HG03378 (cell line): Measurements from ENCODE around the gene HOXC11.

Source experiments
- ATAC-seq: cut with Tn5 transposase; IDR thresholded peaks from one replicate; pipeline ENCODE4 v1.9.1; 2021; ENCODE audit warnings: mild to moderate bottlenecking, moderate library complexity; ENCODE audit not compliant: unreplicated experiment

Gene HOXC11

DNA sequence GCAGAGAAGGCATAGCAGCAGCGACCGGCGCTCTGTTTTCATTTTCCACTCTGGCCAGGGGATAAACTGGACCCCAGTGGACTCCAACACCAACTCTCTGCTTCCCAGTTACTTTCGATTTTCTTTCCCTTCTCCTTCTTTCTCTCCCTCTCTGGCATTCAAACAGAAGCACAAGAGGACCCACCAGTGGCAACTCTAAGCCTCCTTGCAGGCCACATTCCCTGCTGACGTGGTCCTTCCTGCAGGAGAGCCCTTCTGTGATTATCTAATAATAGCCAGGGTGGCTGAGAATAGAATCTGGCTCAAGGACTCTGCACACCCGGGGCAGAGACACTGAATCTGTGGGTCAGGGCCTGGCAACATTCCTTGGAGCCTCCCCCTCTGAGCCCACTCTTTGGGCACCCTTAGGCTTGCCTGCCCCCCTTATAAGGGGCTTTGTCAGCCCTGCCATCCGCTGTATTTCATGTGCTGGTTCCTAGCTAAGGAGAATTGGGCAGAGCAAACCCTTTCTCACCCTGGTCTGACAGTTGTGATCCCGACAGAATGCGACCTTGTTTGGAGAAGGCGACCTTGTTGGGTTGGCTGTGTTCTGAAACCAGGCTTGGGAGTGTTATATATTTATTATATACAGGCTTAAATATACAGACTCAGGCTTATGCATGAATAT is 47.1 kb downstream of the HOXC11 start:
- no peak for ATAC-seq

DNA sequence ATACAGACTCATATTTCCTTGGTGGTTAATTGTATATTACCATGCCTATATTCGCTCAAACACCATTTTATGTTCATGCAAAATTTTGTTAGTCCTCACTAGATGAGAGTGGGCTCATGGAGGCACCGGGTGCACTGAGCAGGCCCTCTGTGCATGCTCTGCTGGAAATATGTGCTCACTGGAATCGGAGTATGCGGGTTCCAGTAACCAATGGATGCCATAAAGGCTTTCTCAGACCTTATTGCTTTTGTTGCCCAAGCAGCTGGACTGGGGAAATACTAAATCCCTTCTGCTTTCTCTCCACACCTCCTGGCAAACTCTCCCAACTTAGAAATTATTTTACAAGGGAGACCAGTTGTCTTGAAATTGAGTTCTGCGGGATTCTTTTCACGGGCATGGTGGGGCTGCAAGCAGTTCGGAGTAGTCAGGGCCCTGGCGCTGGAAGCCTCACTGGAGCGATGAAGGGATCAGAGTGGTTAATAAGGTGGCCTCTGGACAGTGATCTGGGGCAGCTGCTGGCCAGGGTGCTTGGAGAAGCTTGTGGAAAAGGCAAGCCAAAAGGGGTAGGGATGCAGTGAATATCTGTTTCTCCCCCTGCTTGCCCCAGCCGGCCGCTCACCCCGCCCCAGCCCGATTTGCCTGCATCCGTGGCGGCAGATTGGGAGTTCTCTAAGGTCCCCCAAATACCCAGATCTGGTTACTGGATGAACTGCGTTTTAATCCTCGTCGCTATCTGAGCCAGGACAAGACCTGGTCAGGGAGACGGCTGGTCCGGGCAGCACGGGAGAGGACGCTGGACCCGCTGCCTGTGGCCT is 47.9 kb downstream of the HOXC11 start:
- ATAC-seq, result no peak

DNA sequence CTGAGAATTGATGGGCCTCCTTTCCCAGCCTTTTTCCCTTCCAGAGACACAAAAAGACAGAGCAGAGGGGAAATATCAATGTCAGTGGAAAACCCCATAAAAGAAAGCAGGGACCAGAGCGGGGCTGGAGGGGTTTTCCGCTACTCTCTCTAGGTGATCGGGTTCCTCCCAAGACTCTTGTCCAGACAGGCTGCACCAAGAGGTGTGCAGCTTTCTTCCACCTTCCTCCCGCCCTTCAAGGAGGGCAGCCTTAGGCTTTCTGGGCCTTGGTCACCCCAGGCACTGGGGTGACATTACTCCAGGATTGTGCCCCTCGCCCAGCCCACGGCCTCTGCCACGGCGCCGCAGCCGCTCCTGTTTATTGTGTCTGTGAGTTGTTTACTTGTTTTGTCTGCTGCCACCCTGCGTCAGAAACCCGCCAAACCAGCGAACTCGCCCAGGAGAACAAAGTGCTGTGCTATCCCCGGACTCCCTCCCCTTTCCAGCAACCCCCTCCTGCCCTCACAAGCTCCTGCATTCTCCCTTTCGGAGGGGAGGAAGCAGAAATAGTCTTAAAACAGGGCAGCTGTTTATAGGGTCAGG is 48.6 kb downstream of the HOXC11 start:
- no peak for ATAC-seq

DNA sequence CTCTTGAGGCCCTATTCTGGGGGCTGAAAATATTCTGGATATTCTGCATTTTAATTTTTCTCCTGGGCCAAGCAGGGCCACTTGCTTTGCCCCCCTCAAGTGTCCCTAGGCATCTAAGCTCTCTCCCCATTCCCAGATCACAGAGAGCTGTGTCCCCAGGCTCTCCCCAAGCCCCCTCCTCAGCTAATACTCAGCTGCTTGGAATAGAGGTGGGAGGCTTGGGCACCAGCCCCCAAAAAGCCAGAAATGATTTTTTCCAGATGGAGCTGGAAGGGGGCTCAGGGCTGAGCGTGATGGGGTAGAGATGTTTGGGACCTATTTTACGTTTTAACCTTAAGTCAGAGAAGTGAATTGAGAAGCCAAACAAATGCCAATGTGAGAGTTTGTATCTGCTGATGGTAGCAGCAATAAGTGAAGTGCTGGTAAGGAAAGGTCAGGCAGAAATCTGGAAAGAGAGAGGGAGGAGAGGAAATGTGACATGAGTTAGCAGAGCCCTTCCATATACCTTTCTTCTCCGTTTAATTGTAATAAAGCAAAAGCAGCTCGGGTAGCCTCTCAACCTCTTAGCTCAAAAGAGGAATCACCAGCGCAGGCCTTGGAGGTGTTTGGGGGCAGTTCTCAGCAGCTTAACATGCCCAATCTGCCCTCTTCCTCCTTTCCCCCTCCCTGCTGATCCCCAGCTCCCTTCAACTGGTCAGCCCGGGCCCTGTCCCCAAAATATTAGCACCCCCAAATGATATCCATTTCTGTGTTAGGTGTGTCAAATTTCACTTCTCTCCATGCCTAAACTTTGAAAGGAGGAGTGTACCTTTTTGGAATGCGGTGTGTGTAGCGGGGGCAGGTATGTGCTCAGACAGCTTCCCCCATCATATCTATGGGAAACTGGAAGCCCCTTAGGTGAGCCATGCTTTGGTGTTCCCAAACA is 50.3 kb downstream of the HOXC11 start:
- ATAC-seq, result no peak

DNA sequence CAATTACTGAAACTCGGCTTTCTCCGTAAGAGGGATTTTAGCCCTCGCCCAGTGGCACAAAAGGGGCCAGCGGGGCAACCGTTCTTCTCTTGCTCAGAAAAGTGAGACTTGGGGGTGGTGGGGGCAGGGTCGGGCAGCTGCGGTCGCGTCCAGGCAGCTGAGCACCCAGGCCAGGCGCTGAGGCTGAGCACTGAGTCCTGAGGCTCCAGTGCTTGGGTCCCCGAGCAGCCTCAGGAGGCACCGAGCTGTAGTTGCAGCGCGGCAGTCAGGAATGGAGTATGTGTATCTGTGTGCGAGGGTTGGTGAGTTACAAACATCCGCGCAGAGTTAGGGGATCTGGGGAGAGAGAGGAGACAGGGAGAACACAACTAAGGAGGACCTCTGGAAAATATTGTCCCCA is 51.2 kb downstream of the HOXC11 start:
- ATAC-seq, result no peak

DNA sequence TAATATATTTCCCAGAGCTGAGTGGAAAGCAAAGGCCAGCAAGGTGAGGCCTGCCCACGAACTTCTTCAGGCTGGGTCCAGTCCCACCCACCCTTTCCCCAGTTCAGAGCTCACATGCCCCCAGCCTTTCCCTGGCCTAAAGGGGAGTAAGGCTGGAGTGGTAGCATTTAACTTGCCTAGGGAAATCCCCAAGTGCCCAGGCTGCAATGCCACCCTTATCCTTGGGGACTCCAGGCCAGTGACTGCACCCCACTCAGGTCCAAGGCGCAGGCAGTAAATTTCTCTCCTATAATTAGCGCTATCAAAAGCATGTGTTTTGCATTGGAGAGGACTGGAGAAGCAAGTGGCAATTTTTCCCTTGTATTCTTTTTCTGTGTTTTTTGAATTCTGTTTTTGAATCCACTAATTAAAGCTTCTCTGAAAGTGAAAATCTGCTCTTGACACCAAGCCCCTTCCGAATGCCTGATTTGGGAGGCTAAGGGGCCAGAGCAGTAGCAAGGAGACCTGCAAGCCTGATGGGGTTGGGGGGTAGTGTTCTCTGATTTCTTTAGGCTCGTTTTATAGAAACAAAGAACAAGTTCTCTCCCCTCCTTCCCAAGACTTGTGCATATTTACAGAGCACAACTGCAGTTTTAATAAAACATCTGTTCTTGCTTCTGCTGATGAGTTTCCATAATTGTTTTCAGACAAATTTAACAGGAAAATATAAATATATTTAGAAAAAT is 51.8 kb downstream of the HOXC11 start:
- ATAC-seq, result no peak

DNA sequence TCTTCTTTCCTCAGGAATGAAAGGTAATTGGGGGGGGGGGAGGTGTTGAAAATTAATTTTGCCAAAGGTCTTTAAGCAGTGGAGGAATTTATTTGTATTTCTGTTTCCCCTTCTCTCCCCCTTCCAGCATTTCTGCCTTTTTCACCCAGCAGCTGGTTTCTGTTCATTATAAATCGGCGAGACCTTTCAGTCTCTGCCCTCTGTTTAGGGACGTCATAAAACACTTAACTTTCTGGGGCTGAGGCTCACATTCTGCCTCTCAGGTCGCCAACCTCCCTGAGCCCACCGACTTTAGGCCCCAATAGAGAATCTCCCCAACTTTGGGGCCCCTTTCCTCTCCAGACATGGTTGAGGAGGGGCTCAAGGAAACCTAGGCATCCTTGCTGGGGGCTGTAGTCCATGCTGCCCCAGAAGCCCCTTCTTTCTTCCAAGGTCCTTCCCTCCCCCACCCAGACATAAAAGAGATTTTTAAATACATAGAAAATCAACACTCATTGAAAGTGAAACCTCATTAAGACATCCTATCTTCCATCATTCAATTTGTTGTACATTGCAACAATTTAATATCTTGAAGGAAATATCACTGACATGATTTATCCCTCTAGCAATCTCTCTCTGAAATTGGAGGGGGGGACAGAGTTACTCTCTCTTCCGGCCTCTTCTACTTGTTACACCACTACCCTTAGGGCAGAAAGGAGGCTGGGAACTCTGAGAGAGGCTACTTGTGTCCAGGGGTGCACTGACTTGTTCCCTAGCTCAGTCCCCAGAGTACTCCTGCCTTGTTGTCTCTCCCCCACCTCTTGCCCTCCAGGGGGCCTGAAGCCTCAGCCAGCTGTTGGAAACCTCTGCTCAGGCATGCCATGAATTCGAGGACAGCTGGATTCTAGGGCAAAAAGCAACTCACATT is 52.8 kb downstream of the HOXC11 start:
- no peak for ATAC-seq

DNA sequence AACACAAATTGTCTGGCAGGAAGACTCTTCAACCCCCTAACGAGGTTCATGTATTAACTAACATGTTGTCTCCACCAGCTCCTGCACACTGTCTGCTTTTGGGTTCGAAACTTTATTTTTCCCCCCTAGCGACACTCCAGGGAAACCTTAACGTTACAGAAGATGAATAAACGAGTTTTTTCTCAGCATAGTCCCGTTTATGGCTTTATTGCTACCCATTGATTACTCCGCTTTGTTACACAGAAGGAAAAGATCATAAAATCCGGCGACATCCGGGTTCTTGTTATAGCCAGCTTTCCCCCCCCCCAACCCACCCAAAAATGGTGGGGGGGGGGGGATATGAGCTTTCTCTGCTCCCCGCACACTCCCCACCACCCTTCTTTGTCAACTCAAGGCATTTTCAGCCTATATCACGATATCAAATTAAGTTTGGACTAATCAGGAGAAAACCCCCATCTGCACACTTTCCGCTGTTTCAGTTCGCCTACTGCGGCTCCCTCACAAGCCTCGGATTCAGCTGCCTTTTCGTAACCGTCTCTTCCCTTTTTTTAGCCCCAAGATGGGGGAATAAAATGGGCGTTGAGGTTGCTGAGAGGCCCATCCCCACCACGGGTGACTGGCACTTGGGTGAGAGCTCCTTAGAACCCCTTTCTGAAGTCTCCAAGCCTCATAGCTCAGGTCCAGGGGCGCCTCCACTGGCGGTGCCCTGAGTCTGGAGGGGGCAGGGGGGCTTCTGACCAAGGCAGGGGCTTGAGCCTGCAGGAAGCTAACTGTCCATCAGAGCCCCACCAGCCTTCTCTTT is 53.9 kb downstream of the HOXC11 start:
- no peak for ATAC-seq
